GM19351 (cell line): Measurements from ENCODE around the gene TARBP2.

ENCODE experiments used
- ATAC-seq: cut with Tn5 transposase; IDR thresholded peaks from one replicate; pipeline ENCODE4 v1.9.1; 2021; ENCODE audit warnings: mild to moderate bottlenecking, moderate library complexity; ENCODE audit not compliant: unreplicated experiment

The TARBP2 gene

GRCh38 chr12:53493610-53494391, 7.3 kb upstream of the TARBP2 start:
- ATAC-seq: no peak

- ATAC-seq: no peak
Observed at GRCh38 chr12:53495903-53496751, 5.0 kb upstream of the TARBP2 start.

DNA sequence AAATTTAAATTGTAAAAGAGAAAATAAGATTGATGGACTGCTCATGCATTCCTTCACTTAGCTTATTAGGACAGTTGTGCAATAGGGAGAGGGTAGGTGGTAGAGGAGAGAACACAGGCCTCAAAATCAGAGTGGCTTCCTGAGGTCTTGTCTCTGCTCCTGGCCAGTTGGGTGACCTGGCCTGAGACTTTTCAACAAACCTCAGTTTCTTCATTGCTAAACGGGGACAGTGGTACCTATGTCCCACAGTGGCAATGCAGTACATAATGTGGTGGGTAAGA, 4.4 kb upstream of the TARBP2 start:
- no peak for ATAC-seq

- ATAC-seq: no peak
Observed at GRCh38 chr12:53497461-53497860, 3.6 kb upstream of the TARBP2 start.

DNA sequence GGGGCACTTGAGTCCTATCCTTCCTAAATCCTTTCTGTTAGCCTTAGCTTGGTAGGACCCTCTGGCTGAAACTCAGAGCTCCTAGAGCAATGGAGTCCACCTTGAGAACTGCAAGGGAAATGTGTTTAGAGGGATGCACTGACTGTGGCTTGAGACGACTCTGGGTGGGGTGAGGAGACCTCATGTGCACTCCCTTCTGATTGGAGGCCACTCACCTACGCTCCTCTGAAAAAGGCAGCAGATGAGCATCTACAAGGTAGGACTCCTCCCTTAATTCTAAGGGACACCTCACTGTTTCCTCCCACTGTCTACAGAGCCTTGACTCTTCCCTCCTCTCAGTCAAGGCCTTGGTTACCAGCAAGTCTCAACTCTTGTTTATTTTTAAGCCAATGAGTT, 2.9 kb upstream of the TARBP2 start:
- no peak for ATAC-seq

- no peak for ATAC-seq
Observed at GRCh38 chr12:53499266-53500141, 1.6 kb upstream of the TARBP2 start, which contains the start of gene MAP3K12. Gene MAP3K12 (minus strand): TSS chr12:53499458. CDS start chr12:53487391, 12,067 bp downstream.

- ATAC-seq: no peak
Observed at GRCh38 chr12:53500142-53500775, 824 bp upstream of the TARBP2 start.

DNA sequence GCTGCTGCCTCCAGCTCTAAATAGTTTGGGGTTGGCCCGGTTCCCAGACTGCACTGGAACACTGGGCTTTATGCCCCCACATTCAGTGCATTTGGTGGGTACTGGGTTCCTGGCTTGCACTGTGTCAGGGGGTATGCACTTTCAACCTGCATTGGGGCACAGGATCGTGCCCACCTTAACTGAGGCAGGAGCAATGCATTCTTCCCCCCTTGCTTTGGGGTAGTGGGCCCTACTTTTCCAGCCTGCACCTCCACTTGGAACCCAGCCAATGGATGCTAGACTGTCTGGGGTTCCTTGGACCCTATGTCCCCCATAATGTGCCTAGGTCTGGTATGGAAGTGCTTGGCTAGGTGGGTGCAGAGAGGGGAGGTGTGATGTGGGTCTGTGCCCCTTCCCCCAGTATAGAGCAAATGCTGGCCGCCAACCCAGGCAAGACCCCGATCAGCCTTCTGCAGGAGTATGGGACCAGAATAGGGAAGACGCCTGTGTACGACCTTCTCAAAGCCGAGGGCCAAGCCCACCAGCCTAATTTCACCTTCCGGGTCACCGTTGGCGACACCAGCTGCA, 615 bp downstream of the TARBP2 start:
- ATAC-seq: no peak

DNA sequence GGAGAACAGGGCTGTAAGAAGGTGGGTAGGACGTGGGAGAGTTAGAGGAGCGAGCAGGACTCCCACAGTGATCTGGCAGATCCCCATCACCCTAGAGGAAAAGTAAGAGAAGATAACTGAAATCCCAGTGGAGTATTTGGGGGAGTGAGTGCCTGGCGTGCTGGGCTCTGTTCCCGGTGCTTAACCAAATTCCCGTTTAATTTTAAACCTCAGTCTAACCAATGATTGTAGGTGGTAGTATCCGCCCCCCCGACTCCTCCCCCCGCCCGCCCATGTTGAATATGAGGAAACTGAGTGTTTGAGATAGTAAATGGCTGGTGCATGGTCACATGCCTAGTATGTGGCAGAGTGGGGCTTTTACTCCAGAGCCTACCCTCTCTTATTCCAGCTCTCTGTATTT, 1.2 kb downstream of the TARBP2 start:
- ATAC-seq: no peak

GRCh38 chr12:53502983-53503728, 2.1 kb downstream of the TARBP2 start:
- ATAC-seq: no peak

GRCh38 chr12:53504004-53504920, 3.2 kb downstream of the TARBP2 start:
- no peak for ATAC-seq

DNA sequence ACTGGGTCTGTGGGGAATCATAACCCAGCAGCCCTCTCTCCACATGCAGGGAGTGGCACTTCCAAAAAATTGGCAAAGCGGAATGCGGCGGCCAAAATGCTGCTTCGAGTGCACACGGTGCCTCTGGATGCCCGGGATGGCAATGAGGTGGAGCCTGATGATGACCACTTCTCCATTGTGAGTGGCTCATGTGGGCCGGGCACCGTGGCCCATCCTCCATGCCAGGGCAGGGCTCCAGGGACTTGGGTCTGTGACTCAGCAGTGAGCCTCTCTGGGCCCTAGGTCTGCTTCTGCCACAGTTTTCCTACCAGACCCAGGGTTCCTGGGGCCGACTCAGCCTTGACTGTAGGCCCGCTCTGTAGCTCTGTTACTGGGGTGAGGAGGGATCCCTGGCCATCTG, 4.0 kb downstream of the TARBP2 start:
- no peak for ATAC-seq

- no peak for ATAC-seq
Observed at GRCh38 chr12:53505555-53506449, 4.7 kb downstream of the TARBP2 start.

- ATAC-seq: no peak
Observed at GRCh38 chr12:53506450-53506785, 5.3 kb downstream of the TARBP2 start.

DNA sequence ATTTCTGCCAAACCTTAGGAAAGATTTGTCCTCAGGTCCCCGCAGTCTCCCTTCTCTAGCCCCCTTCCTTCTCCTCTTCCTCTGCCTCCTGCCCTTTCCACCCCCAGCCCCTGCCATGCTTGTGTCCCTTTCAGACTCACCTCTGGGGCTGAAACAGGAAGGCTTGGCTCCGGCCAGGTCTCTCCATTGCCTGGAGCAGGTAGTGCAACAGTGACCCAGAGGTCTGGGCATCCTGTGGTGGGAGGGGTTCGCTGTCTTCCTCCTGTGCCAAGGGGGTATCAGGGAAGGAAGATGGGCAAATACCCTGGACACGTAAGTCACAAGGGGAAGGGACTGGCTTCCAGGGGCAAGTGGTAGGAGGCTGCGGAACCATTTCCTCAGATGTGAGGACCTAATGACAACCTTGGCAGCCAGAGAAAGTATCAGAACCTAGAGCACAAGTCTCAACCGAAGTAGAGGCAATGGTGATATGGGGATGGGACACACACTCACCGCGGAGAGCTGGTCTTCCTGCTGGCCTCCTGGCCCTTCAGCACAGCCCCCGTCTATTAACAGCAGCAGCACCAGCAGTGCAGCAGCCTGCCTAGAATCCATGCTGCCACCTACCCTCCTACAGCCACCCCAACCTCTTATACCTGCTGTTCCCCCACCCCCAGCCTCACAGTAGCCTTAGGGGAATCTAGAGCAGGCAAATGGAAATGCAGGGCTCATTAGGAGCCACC, 6.0 kb downstream of the TARBP2 start, which contains the start of gene NPFF:
NPFF (minus strand) TSS at position 604 of the 722 bp plus-strand sequence; CDS start at position 594, 10 bp downstream.
- ATAC-seq: no peak

DNA sequence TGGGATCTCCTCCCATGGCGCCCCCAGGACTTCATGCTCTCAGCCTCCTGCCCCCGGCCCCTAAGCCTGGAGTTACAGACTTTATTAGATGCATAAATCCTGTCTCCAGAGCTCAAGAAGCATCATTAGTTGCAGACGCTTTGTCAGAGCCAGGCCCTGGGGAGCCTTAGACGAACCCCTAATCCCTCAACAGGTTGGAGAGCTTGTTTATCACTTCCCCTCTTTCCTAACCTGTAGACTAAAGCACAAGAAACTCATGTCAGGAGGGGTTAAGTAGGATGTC, 6.5 kb downstream of the TARBP2 start:
- no peak for ATAC-seq

DNA sequence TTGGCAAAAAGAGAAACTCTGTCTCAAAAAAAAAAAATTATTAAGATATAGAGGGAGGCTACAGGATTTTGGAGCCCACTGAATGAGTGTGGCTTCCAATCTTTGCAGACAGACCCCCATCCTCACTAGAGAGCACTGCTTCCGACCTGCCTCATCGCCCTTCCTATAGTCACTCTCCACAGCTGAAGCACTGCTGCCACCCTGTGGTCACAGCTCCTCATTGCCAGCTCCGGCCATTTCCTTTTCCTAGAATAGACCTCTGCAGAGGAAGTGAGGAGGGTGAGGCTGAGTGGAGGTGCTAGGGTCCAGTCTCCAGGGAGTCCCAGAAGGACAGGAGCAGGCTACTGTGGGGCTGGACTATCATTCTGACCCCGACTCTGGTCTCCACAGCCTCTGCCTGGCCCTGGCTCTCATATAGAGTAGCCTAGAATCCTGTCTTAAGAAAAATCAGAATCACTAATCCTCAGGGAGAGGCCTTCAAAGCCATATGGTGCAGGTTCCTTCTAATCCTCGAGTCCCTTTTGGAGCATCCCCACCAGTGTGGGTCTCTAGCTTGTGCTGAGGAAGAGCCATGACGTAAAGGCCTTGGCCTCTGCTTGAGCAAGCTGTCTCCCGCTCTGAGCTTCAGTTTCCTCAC, 7.6 kb downstream of the TARBP2 start:
- peak; percentile 90 for ATAC-seq
